HFF-Myc (cell line): Measurements from ENCODE around the gene RNU5D-1.
A peak's percentile ranks its signal among the peaks of the same experiment; 100 is the strongest.
"Not testable (repeated sequence)": the region's sequence is repeated elsewhere in the genome, so short reads cannot be mapped to it uniquely, and the experiment has no call there.

Experiments used
- DNase-seq: peaks from one replicate; pipeline ENCODE4 v3.0.0-alpha.2; 2011; ENCODE audit warnings: low read depth; ENCODE audit errors: extremely low read depth
- H3K4me3 ChIP-seq: replicated peaks from 2 replicates; pipeline ENCODE4 v1.5.1; 2011; ENCODE audit warnings: low read depth, mild to moderate bottlenecking, control low read depth, low read length
- CTCF ChIP-seq: IDR thresholded peaks from 2 replicates; pipeline ENCODE4 v1.5.1; 2012; ENCODE audit warnings: mild to moderate bottlenecking, low read depth, low read length, control low read depth; ENCODE audit errors: missing control alignments

Gene RNU5D-1

GRCh38 chr1:44707959-44708831 is 22.8 kb downstream of the RNU5D-1 start:
- H3K4me3 ChIP-seq, result no peak overlapping the region
- DNase-seq, result peak; percentile 24
- TF ChIP-seq CTCF, result peak; percentile 51

- peak; percentile 79 for DNase-seq
- no peak overlapping the region for H3K4me3 ChIP-seq
- TF ChIP-seq CTCF, result no peak
Observed at GRCh38 chr1:44707112-44707881, 23.7 kb downstream of the RNU5D-1 start.

GRCh38 chr1:44705938-44706337 is 25.0 kb downstream of the RNU5D-1 start:
- DNase-seq, result no peak
- no peak for TF ChIP-seq CTCF
- H3K4me3 ChIP-seq, result no peak overlapping the region

- TF ChIP-seq CTCF, result no peak
- DNase-seq, result no peak
Observed at GRCh38 chr1:44705470-44705869, 25.5 kb downstream of the RNU5D-1 start.

GRCh38 chr1:44701141-44701573 is 29.8 kb downstream of the RNU5D-1 start:
- H3K4me3 ChIP-seq, result no peak overlapping the region

More at GRCh38 chr1:44705470-44705869, 25.5 kb downstream of the RNU5D-1 start:
- no peak overlapping the region for H3K4me3 ChIP-seq

GRCh38 chr1:44700573-44700972 is 30.4 kb downstream of the RNU5D-1 start:
- no peak for DNase-seq
- H3K4me3 ChIP-seq, result no peak overlapping the region
- TF ChIP-seq CTCF, result no peak

More at GRCh38 chr1:44701141-44701573, 29.8 kb downstream of the RNU5D-1 start:
- no peak for DNase-seq
- TF ChIP-seq CTCF, result no peak

- H3K4me3 ChIP-seq, DNase-seq: not testable (repeated sequence)
Observed at GRCh38 chr1:44699375-44699774, 31.6 kb downstream of the RNU5D-1 start.
